Activated T-cell treated with anti-CD3 and anti-CD28 coated beads for 24 hours (primary cell): ENCODE measurements around the gene PPP2R2D.

Experiments
- DNase-seq: peaks from one replicate; pipeline ENCODE4 v3.0.0-alpha.2; 2020; ENCODE audit warnings: low read depth

PPP2R2D gene

DNA sequence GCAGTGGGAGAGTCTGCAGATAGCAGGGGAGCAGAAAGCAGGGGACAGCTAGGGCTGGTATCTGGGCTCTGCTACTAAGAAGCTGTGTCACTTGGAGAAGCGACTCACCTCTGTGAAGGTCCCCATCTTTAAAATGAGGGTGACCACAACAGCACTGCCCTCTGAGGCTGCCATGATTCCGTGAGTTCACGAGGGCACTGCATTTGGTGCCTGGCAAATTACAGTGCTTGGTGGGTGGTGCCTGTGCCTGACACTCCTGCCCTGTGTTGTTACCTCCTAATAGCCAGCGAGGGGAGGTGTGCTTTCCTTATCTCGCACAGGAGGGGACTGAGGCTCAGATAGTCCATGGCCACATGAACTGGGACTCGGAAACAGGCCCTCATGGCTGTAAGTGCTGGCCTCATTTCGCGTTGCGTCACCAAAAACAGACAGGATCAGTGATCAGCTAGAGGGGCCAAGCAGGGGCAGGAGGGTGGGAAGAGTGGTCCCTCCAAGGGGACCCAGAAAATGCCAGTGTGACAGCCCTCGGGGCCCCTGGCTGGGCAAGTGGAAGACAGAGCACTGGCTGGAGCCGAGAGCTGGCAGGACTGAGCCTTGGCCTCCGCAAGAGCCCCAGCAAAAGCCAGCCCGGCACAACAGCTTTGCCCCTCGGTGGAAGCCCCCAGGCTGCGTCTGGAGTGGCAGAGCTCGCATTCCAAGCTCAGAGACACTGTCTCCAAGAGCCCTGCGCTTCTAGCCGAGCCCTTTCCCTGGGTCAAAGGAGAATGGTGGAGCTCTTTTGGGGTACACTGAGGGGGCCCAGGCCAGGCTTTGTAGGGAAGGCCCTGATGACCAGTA, 98.3 kb downstream of the PPP2R2D start:
- DNase-seq, result no peak

DNA sequence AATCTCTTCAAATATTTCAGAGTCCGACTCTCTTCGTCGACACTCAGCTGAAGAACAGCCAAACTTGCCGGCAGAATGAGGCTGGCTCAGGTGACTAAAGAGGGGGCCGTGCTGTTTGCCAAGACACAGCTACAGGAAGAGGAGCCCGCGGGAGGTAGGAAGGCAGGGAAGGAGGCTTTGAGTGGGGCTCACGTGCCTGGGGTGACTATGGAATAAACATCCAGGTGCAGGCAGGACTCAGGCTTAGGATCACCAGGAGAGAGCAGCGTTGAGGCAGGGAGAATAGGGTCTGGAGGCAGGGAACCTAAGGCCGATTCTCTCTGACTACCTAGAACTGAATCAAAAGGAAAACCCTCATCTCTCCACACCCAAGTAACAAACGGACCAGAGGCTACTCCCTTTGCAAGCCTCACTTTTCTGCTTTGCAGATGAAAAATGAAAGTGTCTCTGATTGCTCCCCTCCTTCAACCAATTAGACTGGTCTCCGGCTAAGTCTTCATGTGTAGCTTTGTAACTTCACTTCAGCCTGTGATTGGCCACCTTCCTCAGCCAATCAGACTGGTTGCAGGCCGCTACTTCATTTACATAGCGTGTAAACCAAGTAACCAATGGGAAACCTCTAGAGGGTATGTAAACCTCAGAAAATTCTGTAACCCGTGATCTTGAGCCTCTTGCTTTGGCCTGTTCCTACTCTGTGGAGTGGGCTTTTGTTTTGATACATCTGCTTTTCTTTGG, 100.6 kb downstream of the PPP2R2D start:
- no peak for DNase-seq

DNA sequence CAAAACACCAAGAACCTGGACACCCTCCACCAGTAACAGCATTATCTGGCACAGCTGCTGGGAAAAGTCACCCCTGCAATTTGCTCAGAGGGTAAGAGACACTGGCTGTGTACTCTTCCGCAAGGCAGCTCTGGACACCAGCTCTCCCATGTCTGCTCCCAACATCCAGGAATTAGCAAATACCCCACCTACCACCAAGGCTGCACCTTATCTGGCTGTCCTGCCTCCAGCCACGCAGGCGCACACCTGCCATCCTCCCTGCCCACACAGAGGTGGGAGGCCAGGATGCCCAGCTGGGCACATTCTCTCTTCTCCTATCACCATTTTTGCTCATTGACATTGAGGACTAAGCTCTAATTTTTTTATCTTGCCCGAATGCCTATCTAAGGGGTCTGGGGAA, 101.2 kb downstream of the PPP2R2D start:
- no peak for DNase-seq

DNA sequence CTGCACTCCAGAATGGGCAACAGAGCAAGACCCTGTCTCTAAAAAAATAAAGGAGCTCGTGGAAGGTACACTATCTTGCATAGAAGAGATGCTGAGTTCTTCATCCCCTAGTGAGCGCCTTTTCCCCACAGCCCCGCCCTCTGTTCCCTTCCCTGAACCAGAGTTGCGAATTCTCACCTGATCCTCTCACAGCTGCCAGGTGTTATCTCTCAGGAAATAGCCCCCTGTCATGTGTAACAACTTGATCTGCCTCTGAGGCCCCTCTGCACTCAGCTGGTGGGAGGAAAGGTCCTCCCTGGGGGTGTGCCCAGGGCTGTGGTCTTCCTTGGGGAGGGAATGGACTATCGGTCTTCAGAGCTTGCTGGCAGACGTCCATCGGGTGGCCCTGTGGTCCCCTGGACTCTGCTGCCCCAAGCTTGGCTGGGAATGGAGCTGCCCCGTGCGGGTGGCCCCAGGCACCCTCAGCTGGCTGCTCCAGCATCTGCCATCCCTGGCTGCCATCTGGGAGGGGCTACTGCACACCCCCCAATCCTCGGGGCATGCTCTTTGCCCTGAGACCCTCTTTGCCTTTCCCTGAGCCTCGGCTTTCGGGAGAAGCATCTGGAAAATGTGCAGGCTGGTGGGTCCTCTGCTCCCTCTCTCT, 102.6 kb downstream of the PPP2R2D start:
- no peak for DNase-seq

DNA sequence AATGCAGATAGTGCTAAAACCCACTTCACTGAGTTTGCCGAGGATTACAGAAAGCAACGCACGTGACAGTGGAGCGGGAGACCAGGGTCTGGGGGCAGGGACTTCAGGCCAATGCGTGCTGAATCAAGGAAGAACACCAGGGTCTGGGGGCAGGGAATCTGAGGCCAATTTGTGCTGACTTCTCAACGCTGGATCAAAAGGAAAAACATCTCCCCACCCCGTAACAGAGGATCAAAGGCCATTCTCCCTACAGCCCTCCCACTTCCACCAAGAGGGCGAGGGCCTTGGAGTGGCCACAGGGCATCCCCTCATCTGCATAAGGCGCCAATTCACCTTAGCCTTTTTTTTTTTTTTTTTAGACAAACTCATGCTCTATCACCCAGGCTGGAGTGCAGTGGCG, 103.2 kb downstream of the PPP2R2D start:
- no peak for DNase-seq

DNA sequence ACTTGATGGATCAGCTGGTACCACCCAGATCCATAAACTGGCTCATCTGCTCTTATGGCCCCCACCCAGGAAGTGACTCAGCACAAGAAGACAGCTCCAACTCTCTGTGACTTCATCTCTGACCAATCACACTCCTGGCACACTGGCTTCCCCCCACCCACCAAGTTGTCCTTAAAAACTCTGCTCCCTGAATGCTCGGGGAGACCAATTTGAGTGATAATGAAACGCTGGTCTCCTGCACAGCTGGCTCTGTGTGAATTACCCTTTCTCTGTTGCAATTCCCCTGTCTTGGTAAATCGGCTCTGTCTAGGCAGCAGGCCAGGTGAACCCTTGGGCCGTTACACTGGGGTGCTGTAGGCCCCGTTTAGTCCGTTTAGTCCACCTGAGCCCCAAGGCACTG, 104.3 kb downstream of the PPP2R2D start:
- no peak for DNase-seq

DNA sequence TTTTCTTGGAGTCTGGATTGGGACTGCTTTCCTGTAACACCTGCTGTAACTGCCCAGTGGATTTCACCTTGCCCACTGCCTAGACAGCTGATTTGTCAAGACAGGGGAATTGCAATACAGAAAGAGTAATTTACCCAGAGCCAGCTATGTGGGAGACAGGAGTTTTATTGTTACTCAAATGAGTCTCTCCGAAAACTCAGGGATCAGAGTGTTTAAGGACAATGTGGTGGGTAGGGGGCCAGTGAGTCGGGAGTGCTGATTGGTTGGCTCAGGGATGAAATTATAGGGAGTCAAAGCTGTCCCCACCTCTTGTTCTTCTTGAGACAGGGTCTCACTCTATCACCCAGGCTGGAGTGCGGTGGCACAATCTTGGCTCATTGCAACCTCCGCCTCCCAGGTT, 106.2 kb downstream of the PPP2R2D start:
- DNase-seq, result no peak

DNA sequence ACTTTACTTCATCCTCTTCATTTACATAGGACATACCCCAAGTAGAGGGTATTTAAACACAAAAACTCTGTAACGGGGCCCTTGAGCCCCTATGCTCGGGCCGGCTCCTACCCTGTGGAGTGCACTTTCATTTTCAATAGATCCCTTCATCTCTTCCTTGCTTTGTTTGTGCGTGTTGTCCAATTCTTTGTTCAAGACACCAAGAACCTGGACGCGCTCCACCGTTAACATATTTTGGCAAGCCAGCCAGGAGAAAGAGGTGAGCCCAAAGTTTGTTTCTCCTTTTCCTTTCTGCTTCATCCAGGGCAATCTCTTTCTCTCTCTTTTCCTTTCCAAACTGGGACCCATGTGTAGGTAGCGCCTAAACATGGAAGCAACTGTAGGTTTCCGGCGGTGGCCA, 106.9 kb downstream of the PPP2R2D start:
- no peak for DNase-seq
